Measurements from ENCODE around the gene LRRTM4.

- TF ChIP-seq CTCF (IDR thresholded peaks at IDR 0.05) (no peak), POLR2A (IDR thresholded peaks at IDR 0.05) (no peak)
Measured at GRCh38 chr2:77404189-77404588, 118.0 kb downstream of the LRRTM4 start.

Measured in esophagus squamous epithelium (tissue), 4 donors.